SU-DHL-6 (cell line): ENCODE measurements around the gene FZD7.

Source experiments
- H2AFZ ChIP-seq: fragments of 200-600 bp; sonication (generic); 2 replicates; pipeline ENCODE4 v1.6.1; 2014; ENCODE audit warnings: low read depth, mild to moderate bottlenecking, moderate library complexity, mixed read lengths, antibody characterized with exemption, low read length; ENCODE audit not compliant: severe bottlenecking
- H3F3A ChIP-seq: fragments of 200-600 bp; shearing (Covaris generic); 2 replicates; pipeline ENCODE4 v1.6.0; 2016; ENCODE audit warnings: antibody characterized with exemption, mild to moderate bottlenecking; ENCODE audit not compliant: insufficient read depth
- H3K27ac ChIP-seq: fragments of 200-600 bp; sonication (generic); 2 replicates; pipeline ENCODE4 v1.5.1; 2016; ENCODE audit warnings: low read depth, mild to moderate bottlenecking, low read length, moderate library complexity, mixed read lengths
- H3K27me3 ChIP-seq: fragments of 200-600 bp; sonication (generic), shearing (Covaris generic); 2 replicates; pipeline ENCODE4 v1.6.0; 2014; ENCODE audit warnings: mild to moderate bottlenecking, low read length
- H3K36me3 ChIP-seq: fragments of 200-600 bp; sonication (generic); 2 replicates; pipeline ENCODE4 v1.6.1; 2014; ENCODE audit warnings: mild to moderate bottlenecking, low read length, mixed read lengths
- H3K4me2 ChIP-seq: fragments of 300-600, 200-600 bp; shearing (Covaris generic), sonication (generic); 2 replicates; pipeline ENCODE4 v1.6.0; 2014; ENCODE audit warnings: low read length, low read depth, mild to moderate bottlenecking; ENCODE audit not compliant: poor library complexity, severe bottlenecking
- H3K4me3 ChIP-seq: fragments of 200-600 bp; sonication (generic); 2 replicates; pipeline ENCODE4 v1.5.1; 2014; ENCODE audit warnings: antibody characterized with exemption, low read length, mild to moderate bottlenecking, mixed read lengths; ENCODE audit not compliant: insufficient read depth, poor library complexity, severe bottlenecking
- H3K79me2 ChIP-seq: fragments of 200-600 bp; sonication (generic); 2 replicates; pipeline ENCODE4 v1.6.1; 2014; ENCODE audit warnings: mild to moderate bottlenecking, low read length, moderate library complexity; ENCODE audit not compliant: insufficient read depth
- H3K9ac ChIP-seq: fragments of 200-600 bp; sonication (generic); 2 replicates; pipeline ENCODE4 v1.7.0; 2014; ENCODE audit warnings: mild to moderate bottlenecking, low read length
- H3K9me2 ChIP-seq: fragments of 200-600 bp; sonication (generic); replicated peaks from 2 replicates; pipeline ENCODE4 v1.6.1; 2014; ENCODE audit warnings: low read length; ENCODE audit not compliant: insufficient read depth
- H3K9me3 ChIP-seq: fragments of 200-600 bp; sonication (generic); 2 replicates; pipeline ENCODE4 v1.6.1; 2014; ENCODE audit warnings: low read length, mixed read lengths; ENCODE audit not compliant: insufficient read depth
- H4K20me1 ChIP-seq: fragments of 200-600 bp; sonication (generic); 2 replicates; pipeline ENCODE4 v1.6.1; 2014; ENCODE audit warnings: low read depth, mild to moderate bottlenecking, antibody characterized with exemption, low read length, moderate library complexity, mixed read lengths
- CTCF ChIP-seq: fragments of 200-600 bp; sonication (generic); IDR thresholded peaks from one replicate; pipeline ENCODE4 v1.5.1; 2017; ENCODE audit warnings: antibody characterized with exemption, mild to moderate bottlenecking, low read length, moderate library complexity; ENCODE audit not compliant: insufficient read depth, poor library complexity, severe bottlenecking
- EZH2phosphoT487 ChIP-seq: fragments of 200-600 bp; sonication (generic), shearing (Covaris generic); conservative IDR thresholded peaks from 2 replicates; pipeline ENCODE4 v1.6.1; 2018; ENCODE audit warnings: mild to moderate bottlenecking, antibody characterized with exemption, low read length, moderate library complexity, mixed read lengths

FZD7 gene

GRCh38 chr2:202036601-202037037 lies 3.0 kb downstream of the FZD7 start:
- Histone ChIP-seq H3K9ac (no peak overlapping the region), H3K36me3 (no peaks in the 10 kb centered on the region), H3K9me2 (no peaks in the 10 kb centered on the region), H3K4me3 (no peak overlapping the region), H2AFZ (no peak overlapping the region), H3F3A (no peaks in the 10 kb centered on the region), H3K27ac (no peak overlapping the region), H3K9me3 (no peaks in the 10 kb centered on the region), H3K27me3 (no peaks in the 10 kb centered on the region), H3K4me2 (no peak overlapping the region), H3K79me2 (no peaks in the 10 kb centered on the region), H4K20me1 (no peaks in the 10 kb centered on the region)
- no peak for TF ChIP-seq CTCF
- no peak for TF ChIP-seq EZH2phosphoT487

- Histone ChIP-seq H3K79me2 (no peaks in the 10 kb centered on the region), H3K9ac (no peak overlapping the region), H2AFZ (no peak overlapping the region), H3K27me3 (no peaks in the 10 kb centered on the region), H3K27ac (no peak overlapping the region), H3K36me3 (no peaks in the 10 kb centered on the region), H3K4me3 (no peak overlapping the region), H3F3A (no peaks in the 10 kb centered on the region), H3K4me2 (no peak overlapping the region), H3K9me3 (no peaks in the 10 kb centered on the region), H3K9me2 (no peaks in the 10 kb centered on the region), H4K20me1 (no peaks in the 10 kb centered on the region)
- TF ChIP-seq CTCF (no peak), EZH2phosphoT487 (no peak)
Measured at GRCh38 chr2:202037086-202037485, 3.4 kb downstream of the FZD7 start.

- no peaks in the 10 kb centered on the region for H3K79me2 ChIP-seq
- no peaks in the 10 kb centered on the region for H3K9me3 ChIP-seq
- H3K27me3 ChIP-seq: no peaks in the 10 kb centered on the region
- TF ChIP-seq CTCF: no peak
- no peak for TF ChIP-seq EZH2phosphoT487
- H3K27ac ChIP-seq: no peak overlapping the region
- no peaks in the 10 kb centered on the region for H3K9me2 ChIP-seq
- no peak overlapping the region for H2AFZ ChIP-seq
- no peaks in the 10 kb centered on the region for H3F3A ChIP-seq
- H3K4me2 ChIP-seq: no peak overlapping the region
- no peaks in the 10 kb centered on the region for H4K20me1 ChIP-seq
- no peak overlapping the region for H3K4me3 ChIP-seq
- no peak overlapping the region for H3K9ac ChIP-seq
- no peaks in the 10 kb centered on the region for H3K36me3 ChIP-seq
Measured at GRCh38 chr2:202038471-202039277, 5.0 kb downstream of the FZD7 start.
